Measurements from ENCODE around the gene FER1L5.

FER1L5 gene

DNA sequence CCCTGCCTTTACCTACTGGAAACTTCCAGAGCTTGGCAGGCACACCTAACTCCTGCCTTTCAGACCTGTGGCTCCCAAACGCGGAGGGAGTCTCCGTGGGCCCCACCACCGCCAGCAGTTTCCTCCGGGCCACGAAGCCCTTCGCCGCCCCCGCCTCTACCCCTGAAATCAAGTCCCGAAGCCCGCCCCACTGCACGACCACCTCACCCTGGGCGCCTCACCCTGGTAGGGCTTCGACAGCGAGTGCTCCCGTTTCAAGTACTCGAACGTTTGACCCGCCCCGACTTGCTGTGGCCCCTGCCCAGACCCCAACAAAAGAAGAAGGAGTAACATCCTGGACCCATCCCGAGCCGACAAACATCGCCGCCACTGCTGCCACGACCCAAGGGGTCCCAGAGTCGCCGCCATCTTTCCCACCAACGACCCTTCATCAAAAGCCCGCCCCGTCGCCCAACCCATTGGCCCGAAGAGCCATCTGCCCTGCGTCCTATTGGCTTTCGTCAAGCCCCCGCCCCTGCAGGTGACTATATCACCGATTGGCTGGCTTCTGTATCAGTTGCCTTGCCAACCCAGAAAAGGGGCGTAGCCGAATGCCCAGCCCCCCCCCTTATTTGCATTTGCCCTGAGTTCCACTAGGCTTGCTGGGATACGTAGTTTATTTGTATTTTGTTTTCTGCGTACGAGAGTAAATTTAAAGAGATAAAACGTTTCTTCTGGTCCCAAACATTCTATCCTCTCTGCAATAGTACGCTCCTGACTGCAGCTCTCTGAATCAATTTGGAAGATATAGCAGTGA lies 97.3 kb downstream of the FER1L5 start, which contains the start of gene LMAN2L:
LMAN2L (minus strand) TSS at position 432 of the 796 bp plus-strand sequence; CDS start at position 408, 24 bp downstream.
- peak; percentile 97 for DNase-seq (ENCODE audit: low spot score)

DNA sequence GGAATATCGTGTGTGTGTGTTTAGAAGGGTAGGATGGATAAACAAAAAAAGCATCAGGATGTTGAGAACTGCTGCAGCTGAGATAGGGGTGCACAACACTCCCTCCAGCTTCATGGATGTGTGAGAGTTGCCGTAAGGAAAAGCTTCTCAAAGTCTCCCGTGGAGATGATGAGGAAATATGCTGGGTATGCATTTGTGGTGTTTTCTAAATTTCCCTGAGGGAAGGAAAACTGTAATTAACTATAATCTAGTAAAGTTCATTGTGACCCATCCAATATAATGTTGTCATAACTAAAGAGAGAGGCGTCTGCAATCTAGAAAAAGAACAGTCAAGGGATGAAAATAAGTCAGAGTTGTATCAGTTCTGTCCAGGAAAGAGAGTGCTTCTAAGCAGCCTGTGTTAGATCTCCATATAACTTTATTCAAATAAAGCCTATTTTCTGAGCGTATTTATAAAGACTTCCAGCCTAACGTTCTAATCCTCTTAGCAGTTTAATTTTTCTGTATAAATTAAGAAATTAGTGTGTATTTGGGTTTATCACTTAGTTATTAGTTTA lies 104.6 kb downstream of the FER1L5 start:
- DNase-seq (ENCODE audit: low spot score): no peak

DNA sequence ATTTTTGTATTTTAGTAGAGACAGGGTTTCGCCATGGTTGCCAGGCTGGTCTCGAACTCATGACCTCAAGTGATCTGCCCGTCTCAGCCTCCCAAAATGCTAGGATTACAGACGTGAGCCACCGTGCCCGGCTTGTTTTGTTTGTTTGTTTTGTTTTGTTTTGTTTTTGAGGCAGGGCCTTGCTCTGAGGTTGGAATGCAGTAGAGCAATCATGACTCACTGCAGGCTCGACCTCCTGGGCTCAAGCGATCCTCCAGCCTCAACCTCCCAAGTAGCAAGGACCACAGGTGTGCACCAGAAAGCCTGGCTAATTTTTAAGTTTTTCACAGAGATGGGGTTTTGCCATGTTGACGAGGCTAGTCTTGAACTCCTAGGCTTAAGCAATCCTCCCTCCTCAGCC lies 109.2 kb downstream of the FER1L5 start:
- DNase-seq (ENCODE audit: low spot score): no peak

DNA sequence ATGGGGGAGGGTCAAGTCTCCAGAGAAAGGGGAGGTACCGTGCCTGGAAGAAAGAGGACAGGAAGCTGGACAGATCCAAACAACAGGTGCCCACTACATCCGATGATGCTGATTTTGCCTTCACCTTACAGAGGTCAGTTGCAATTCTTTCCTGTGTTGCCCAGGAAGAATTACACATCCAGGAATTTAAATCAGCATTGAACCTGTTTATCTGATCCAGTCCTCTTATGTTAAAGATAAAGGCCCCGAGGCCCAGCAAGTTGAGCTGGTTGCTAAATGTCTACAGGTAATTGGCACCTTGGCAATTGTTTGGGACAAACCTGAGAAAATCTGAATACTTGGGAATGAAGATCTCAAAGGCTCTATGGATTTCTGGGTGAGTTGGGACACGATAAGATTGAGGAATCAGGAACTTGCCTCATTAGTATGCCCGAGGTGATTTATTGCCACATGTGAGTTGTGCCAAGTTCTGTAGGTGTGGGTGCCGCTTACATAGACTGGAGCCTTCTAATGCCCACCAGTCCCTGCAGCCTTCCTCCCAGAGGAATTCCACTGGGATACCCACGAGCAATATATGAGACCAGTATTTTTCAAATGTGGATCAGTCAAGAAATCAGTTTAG lies 111.2 kb downstream of the FER1L5 start:
- DNase-seq (ENCODE audit: low spot score): no peak

DNA sequence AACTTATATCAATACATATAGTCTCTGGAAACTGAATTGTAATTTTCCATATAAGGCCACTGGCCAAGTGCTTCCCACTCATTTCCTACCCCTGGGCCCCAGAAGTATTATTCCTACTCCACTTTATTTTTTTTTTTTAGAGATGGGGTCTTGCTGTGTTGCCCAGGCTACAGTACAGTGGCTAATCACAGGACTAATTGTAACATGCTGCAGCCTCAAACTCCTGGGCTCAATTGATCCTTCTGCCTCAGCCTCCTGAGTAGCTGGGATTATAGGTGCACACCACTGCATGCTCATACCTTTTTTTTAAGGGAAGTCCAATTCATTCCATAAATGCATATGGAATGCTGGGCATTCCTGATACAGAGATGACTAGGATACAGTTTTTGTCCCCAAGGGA lies 111.8 kb downstream of the FER1L5 start:
- DNase-seq (ENCODE audit: low spot score): no peak
